Calu3 (cell line): Measurements from ENCODE around the gene TRIP10. TPM values are rescaled to one million over a fixed set of nuclear protein-coding genes. Genes with fewer than 3 reads are reported as not detected.

ENCODE experiments used
- BruUV-seq: library from RNA; stranded (reverse); fragments of 400-500 nt; replicated peaks from 2 replicates; lab custom pipeline; 2021; lab: Mats Ljungman, UMichigan
- CTCF ChIA-PET: fragments of 300-600 bp; sonication (Branson Sonifier 250); formaldehyde crosslinking; loops from one replicate; lab custom pipeline; 2022; ENCODE audit warnings: antibody characterized with exemption; lab: Charles Lee
- DNase-seq: peaks from one replicate; pipeline ENCODE4 v3.0.0; 2022
- H3K27ac Mint-ChIP-seq: one replicate; pipeline ENCODE4 v1.8.0; 2022; ENCODE audit warnings: mixed read lengths; ENCODE audit not compliant: unreplicated experiment
- H3K27me3 Mint-ChIP-seq: one replicate; pipeline ENCODE4 v1.8.0; 2022; ENCODE audit warnings: mixed read lengths; ENCODE audit not compliant: unreplicated experiment
- H3K36me3 Mint-ChIP-seq: one replicate; pipeline ENCODE4 v1.8.0; 2022; ENCODE audit warnings: mild to moderate bottlenecking, moderate library complexity, mixed read lengths; ENCODE audit not compliant: insufficient read depth, unreplicated experiment
- H3K4me1 Mint-ChIP-seq: one replicate; pipeline ENCODE4 v1.8.0; 2022; ENCODE audit warnings: mild to moderate bottlenecking, low read depth, mixed read lengths; ENCODE audit not compliant: unreplicated experiment
- H3K4me3 Mint-ChIP-seq: one replicate; pipeline ENCODE4 v1.8.0; 2022; ENCODE audit warnings: mild to moderate bottlenecking, low read depth, moderate library complexity, mixed read lengths; ENCODE audit not compliant: unreplicated experiment
- H3K9me3 Mint-ChIP-seq: one replicate; pipeline ENCODE4 v1.8.0; 2022; ENCODE audit warnings: low read depth, mixed read lengths; ENCODE audit not compliant: unreplicated experiment
- intact Hi-C: fragments of 100-400 bp; cut with micrococcal nuclease; formaldehyde crosslinking; loops from one replicate; pipeline ENCODE4 v1.10.0; 2022; ENCODE audit not compliant: unreplicated experiment
- total RNA-seq: library from RNA; stranded (reverse); gene quantifications from 2 replicates; pipeline ENCODE4 v1.2.3, GENCODE V29; 2022
- TF ChIP-seq, protein P1 (sequence below): fragments of 200-600 bp; IDR thresholded peaks from one replicate; pipeline ENCODE4 v1.8.0; 2022; ENCODE audit warnings: antibody characterized with exemption; ENCODE audit not compliant: unreplicated experiment

The TRIP10 gene
- total RNA-seq, 1 experiment from 2014 or later, result 95.8 TPM

DNA sequence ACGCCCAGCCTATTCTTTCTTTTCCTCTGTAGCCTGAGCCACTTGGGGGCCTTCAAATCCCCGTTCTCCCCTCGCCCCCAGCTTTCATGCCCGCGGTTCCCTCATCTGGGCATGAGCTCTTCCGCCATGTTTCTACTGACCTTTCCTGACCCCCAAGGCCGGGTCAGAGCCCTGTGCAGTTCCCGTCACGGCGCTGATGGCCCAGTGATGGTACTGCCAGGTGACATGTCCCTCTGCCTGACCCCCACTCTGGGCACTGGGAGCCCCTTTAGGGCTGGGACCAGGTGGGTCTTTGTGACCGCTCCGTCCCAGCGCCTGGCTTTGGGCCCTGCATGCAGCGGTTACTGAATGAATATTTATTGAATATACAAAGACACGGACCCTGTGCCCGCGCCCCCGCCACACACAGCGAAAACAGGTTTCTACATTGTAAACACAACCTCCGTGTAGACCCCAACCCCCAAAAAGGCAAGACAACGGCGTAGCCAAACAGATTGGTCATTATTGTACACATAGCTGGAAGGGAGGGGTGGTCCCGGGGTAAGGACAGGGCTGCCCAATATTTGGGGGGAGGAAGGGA lies 9.8 kb upstream of the TRIP10 start:
- CTCF ChIA-PET, result no interaction called here
- intact Hi-C loops, result loop anchor here (10.0 kb wide), 2 partner anchors 75 to 215 kb away; no protein-coding TSS in a partner anchor
- TF ChIP-seq, protein P1, sequence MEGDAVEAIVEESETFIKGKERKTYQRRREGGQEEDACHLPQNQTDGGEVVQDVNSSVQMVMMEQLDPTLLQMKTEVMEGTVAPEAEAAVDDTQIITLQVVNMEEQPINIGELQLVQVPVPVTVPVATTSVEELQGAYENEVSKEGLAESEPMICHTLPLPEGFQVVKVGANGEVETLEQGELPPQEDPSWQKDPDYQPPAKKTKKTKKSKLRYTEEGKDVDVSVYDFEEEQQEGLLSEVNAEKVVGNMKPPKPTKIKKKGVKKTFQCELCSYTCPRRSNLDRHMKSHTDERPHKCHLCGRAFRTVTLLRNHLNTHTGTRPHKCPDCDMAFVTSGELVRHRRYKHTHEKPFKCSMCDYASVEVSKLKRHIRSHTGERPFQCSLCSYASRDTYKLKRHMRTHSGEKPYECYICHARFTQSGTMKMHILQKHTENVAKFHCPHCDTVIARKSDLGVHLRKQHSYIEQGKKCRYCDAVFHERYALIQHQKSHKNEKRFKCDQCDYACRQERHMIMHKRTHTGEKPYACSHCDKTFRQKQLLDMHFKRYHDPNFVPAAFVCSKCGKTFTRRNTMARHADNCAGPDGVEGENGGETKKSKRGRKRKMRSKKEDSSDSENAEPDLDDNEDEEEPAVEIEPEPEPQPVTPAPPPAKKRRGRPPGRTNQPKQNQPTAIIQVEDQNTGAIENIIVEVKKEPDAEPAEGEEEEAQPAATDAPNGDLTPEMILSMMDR, result no peak
- no peak for DNase-seq
- no peaks in the 10 kb centered on the region for H3K27me3 Mint-ChIP-seq
- H3K36me3 Mint-ChIP-seq, result peaks cover 25% of the 10 kb centered on the region
- no peak overlapping the region for H3K4me3 Mint-ChIP-seq
- BruUV-seq, result no TSS peak
- H3K4me1 Mint-ChIP-seq, result peaks cover 19% of the 10 kb centered on the region
- H3K27ac Mint-ChIP-seq, result no peak overlapping the region
- H3K9me3 Mint-ChIP-seq, result no peaks in the 10 kb centered on the region

DNA sequence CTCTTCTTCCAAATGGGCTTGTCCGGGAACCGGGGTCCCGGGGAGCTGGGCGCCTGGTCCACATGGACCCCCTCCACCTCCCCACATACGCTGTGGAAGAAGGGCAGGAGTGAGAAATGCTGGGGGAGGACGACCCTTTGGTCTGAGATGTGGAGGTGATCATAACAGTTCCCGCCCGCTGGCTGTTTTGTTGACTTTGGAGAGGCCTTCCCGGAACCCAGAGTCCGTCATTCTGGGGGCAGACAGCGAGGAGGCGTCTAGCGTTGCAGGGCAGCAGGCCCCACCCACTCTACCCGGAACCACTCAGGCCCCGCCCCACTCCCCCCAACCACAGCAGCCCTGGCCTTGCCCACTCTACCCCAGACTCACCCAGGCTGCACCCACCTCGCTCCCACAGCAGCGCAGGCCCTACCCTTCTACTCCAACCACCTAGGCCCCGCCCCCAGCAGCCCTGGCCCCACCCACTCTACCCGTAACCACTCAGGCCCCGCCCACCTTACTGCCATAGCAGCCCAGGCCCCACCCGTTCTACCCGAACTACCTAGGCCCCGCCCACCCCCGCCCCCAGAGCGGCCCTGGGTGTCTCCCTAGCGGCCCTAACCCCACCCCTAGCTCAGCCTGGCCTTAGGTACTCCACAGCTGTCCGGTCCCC lies 9.2 kb upstream of the TRIP10 start:
- TF ChIP-seq, protein P1, result no peak
- no peak for DNase-seq
- peaks cover 21% of the 10 kb centered on the region for H3K36me3 Mint-ChIP-seq
- no peaks in the 10 kb centered on the region for H3K9me3 Mint-ChIP-seq
- CTCF ChIA-PET, result no interaction called here
- H3K4me3 Mint-ChIP-seq, result no peak overlapping the region
- H3K27ac Mint-ChIP-seq, result no peak overlapping the region
- no TSS peak for BruUV-seq
- H3K27me3 Mint-ChIP-seq, result no peaks in the 10 kb centered on the region
- intact Hi-C loops, result loop anchor here (10.0 kb wide), 2 partner anchors 75 to 215 kb away; no protein-coding TSS in a partner anchor
- peaks cover 13% of the 10 kb centered on the region for H3K4me1 Mint-ChIP-seq

DNA sequence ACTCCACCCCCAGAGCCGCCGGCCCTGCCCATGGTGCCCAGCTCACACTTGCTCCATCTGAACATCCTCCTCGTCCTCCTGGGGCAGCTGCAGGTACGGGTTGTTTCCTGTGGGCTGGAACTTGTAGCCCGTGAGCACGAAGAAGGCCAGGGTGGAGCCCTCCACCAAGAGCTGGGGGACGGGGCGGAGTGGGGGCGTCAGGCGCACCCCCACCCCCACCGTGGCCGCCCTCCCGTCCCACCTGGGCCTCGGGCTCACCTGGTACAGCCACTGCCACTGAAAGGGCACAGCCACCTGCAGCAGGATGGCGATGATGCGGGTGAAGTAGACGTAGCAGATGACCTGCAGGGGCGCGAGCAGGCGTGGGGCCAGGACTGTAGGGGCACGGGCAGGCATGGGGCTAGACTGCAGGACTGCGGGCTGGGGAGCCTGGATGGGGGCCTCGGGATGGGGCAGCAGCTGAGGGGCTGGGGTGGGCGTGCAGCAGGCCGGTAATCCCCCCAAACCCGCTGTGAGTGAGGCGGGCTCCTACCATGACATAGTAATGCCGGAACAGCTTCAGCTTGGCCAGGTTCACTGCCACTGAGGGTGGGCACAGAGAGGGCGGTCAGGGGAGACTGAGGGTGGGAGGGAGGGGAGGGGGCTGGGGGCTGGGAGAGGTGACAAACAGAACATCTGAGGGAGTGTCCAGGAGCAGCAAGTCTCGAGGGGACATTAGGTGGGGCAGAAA lies 8.4 kb upstream of the TRIP10 start:
- intact Hi-C loops, result loop anchor here (10.0 kb wide), 2 partner anchors 74 to 216 kb away; no protein-coding TSS in a partner anchor
- CTCF ChIA-PET, result no interaction called here
- H3K36me3 Mint-ChIP-seq, result peaks cover 27% of the 10 kb centered on the region

DNA sequence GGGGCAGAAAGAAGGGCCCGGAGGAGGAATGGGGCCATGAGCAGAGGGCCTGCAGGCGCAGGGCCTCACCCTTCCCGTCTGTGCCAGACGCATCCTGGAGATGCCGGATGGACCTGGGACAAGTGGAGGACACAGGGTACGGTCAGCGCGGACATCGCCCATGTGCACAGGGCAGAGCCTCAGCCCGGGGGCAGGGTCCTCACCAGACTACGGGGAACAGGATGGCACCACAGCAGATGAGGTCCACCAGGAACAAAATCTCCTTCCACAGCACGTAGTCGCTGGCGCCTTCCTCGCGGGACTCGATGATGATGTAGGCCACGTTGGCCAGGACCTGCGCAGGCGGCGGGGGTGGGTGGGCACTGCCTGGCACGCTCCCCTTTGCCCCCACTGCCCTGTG lies 7.7 kb upstream of the TRIP10 start:
- no peak for DNase-seq
- no peaks in the 10 kb centered on the region for H3K27me3 Mint-ChIP-seq
- CTCF ChIA-PET, result no interaction called here
- TF ChIP-seq, protein P1, result no peak
- H3K9me3 Mint-ChIP-seq, result no peaks in the 10 kb centered on the region
- BruUV-seq, result no TSS peak
- intact Hi-C loops, result loop anchor here (10.0 kb wide), 2 partner anchors 73 to 217 kb away; no protein-coding TSS in a partner anchor
- peaks cover 34% of the 10 kb centered on the region for H3K36me3 Mint-ChIP-seq
- peaks cover 13% of the 10 kb centered on the region for H3K4me1 Mint-ChIP-seq
- H3K4me3 Mint-ChIP-seq, result no peak overlapping the region
- no peak overlapping the region for H3K27ac Mint-ChIP-seq

More for the DNA sequence above, 8.4 kb upstream of the TRIP10 start:
- H3K9me3 Mint-ChIP-seq, result no peaks in the 10 kb centered on the region
- TF ChIP-seq, protein P1, result no peak
- H3K27me3 Mint-ChIP-seq, result no peaks in the 10 kb centered on the region
- no peak for DNase-seq
- no TSS peak for BruUV-seq
- no peak overlapping the region for H3K27ac Mint-ChIP-seq
- H3K4me1 Mint-ChIP-seq, result peaks cover 11% of the 10 kb centered on the region
- H3K4me3 Mint-ChIP-seq, result no peak overlapping the region
